ENCODE results near the gene CKLF. TPM values are rescaled to one million over a fixed set of nuclear protein-coding genes. Genes with fewer than 3 reads are reported as not detected.

Gene CKLF
- total and polyA plus RNA-seq, 2 donors (not counting 1 experiment from before 2014, with no cell fraction given): 30.4 to 53.6 TPM

Small RNA genes lying within 50 kb of the gene (small RNA-seq; reads per million reads assigned to genes)
- not detected for gene CKLF-CMTM1 (ENCODE audit: insufficient read length, low read depth, low replicate concordance)

Other genes with a start within 250 kb of the CKLF start
- not detected in 2 replicates for gene CDH5, start 185.9 kb upstream of the CKLF start, total RNA-seq
- not detected in 2 replicates for gene CDH5, start 185.9 kb upstream of the CKLF start, polyA plus RNA-seq
- gene BEAN1, start 125.3 kb upstream of the CKLF start, total RNA-seq: not detected in 2 replicates
- gene BEAN1, start 125.3 kb upstream of the CKLF start, polyA plus RNA-seq: not detected in 2 replicates
- 9.7 and 10.3 TPM in 2 replicates for gene TK2, start 2.5 kb upstream of the CKLF start, total RNA-seq
- 2.9 and 4.9 TPM in 2 replicates for gene TK2, start 2.5 kb upstream of the CKLF start, polyA plus RNA-seq
- 5.5 and 5.9 TPM in 2 replicates for gene CMTM1, start 13.9 kb downstream of the CKLF start, total RNA-seq
- 1.6 and 1.8 TPM in 2 replicates for gene CMTM1, start 13.9 kb downstream of the CKLF start, polyA plus RNA-seq
- gene CMTM2, start 26.9 kb downstream of the CKLF start, total RNA-seq: not detected in 2 replicates
- gene CMTM2, start 26.9 kb downstream of the CKLF start, polyA plus RNA-seq: not detected in 2 replicates
- gene CMTM3, start 52.1 kb downstream of the CKLF start, total RNA-seq: 6.2 and 7.5 TPM in 2 replicates
- gene CMTM3, start 52.1 kb downstream of the CKLF start, polyA plus RNA-seq: 8.7 and 10.9 TPM in 2 replicates
- gene CMTM4, start 144.2 kb downstream of the CKLF start, total RNA-seq: 0.59 and 0.68 TPM in 2 replicates
- gene CMTM4, start 144.2 kb downstream of the CKLF start, polyA plus RNA-seq: 0.06 and 0.37 TPM in 2 replicates
- gene DYNC1LI2, start 199.0 kb downstream of the CKLF start, total RNA-seq: 109 and 111 TPM in 2 replicates
- gene DYNC1LI2, start 199.0 kb downstream of the CKLF start, polyA plus RNA-seq: 33.9 and 78.3 TPM in 2 replicates
- gene TERB1, start 249.0 kb downstream of the CKLF start, total RNA-seq: 0.71 TPM in 1 of 2 replicates, not detected in the other
- gene TERB1, start 249.0 kb downstream of the CKLF start, polyA plus RNA-seq: not detected in 2 replicates